SK-N-SH (cell line): ENCODE measurements around the gene KLHDC9. TPM values are rescaled to one million over a fixed set of nuclear protein-coding genes. Genes with fewer than 3 reads are reported as not detected.

Source experiments
- CTCF ChIA-PET: fragments of 300-600, 350-600 bp; formaldehyde crosslinking; extraction: SDS; loops from one replicate; lab custom pipeline; 2021; lab: Yijun Ruan, JAX
- POLR2A ChIA-PET: fragments of 350-600 bp; sonication (Branson Sonifier 250); formaldehyde crosslinking; extraction: SDS; loops from one replicate; lab custom pipeline; 2020; ENCODE audit warnings: antibody characterized with exemption, inconsistent platforms; lab: Yijun Ruan, JAX
- DNase-seq: peaks from one replicate; pipeline ENCODE4 v3.0.0; 2012
- H2AFZ ChIP-seq: fragments of 200-600 bp; sonication (generic); 2 replicates; pipeline ENCODE4 v1.8.1; 2016; ENCODE audit warnings: antibody characterized with exemption, mild to moderate bottlenecking, low read depth
- H3F3A ChIP-seq: fragments of 200-600 bp; sonication (generic); replicated peaks from 2 replicates; pipeline ENCODE3; 2016; ENCODE audit warnings: antibody characterized with exemption, mild to moderate bottlenecking; ENCODE audit not compliant: insufficient read depth
- H3K27ac ChIP-seq, 2 experiments: fragments of 200-500 bp in 1 of 2; fragments of 200-600 bp in 1 of 2; sonication (Bioruptor generic) in 1 of 2; sonication (generic), shearing (Covaris generic) in 1 of 2; 2 replicates each; pipeline versions ENCODE4 v1.5.1 to v1.6.1; 2014 to 2016; ENCODE audit warnings: low read depth in 2 of 2, inconsistent platforms in 1 of 2, low read length in 1 of 2, mild to moderate bottlenecking in 1 of 2, mixed read lengths in 1 of 2
- H3K27me3 ChIP-seq: fragments of 200-600 bp; sonication (generic), shearing (Covaris generic); 2 replicates; pipeline ENCODE4 v1.6.1; 2016; ENCODE audit warnings: mixed run types; ENCODE audit not compliant: insufficient read depth
- H3K36me3 ChIP-seq, 2 experiments: fragments of 200-500 bp in 1 of 2; fragments of 200-600 bp in 1 of 2; sonication (Bioruptor generic) in 1 of 2; sonication (generic) in 1 of 2; replicated peaks in 1 of 2; 2 replicates each; pipeline versions ENCODE3 to v1.5.1; 2014 to 2016; ENCODE audit warnings: low read length in 1 of 2, mild to moderate bottlenecking in 1 of 2; ENCODE audit not compliant: insufficient read depth in 2 of 2, control insufficient read depth in 1 of 2
- H3K4me1 ChIP-seq, 2 experiments: fragments of 200-500 bp in 1 of 2; fragments of 200-600 bp in 1 of 2; sonication (Bioruptor generic) in 1 of 2; sonication (generic), shearing (Covaris generic) in 1 of 2; 2 replicates each; pipeline versions ENCODE4 v1.5.1 to v1.6.1; 2014 to 2016; ENCODE audit warnings: low read depth in 1 of 2, low read length in 1 of 2, mixed run types in 1 of 2; ENCODE audit not compliant: insufficient read depth in 2 of 2, control insufficient read depth in 1 of 2
- H3K4me2 ChIP-seq: fragments of 200-600 bp; sonication (generic), shearing (Covaris generic); 2 replicates; pipeline ENCODE4 v1.6.1; 2017; ENCODE audit warnings: mixed run types
- H3K4me3 ChIP-seq, 2 experiments: fragments of 200-500 bp in 1 of 2; fragments of 200-600 bp in 1 of 2; sonication (Bioruptor generic) in 1 of 2; sonication (generic), shearing (Covaris generic) in 1 of 2; 2 replicates each; pipeline versions ENCODE4 v1.5.1 to v1.8.1; 2014 to 2016; ENCODE audit warnings: low read depth in 2 of 2, inconsistent platforms in 1 of 2, low read length in 1 of 2, mild to moderate bottlenecking in 1 of 2, mixed read lengths in 1 of 2, moderate library complexity in 1 of 2
- H3K79me2 ChIP-seq: fragments of 200-600 bp; sonication (generic); 2 replicates; pipeline ENCODE4 v1.8.1; 2017; ENCODE audit warnings: mild to moderate bottlenecking; ENCODE audit not compliant: insufficient read depth
- H3K9ac ChIP-seq: fragments of 200-600 bp; sonication (generic); 2 replicates; pipeline ENCODE4 v1.6.1; 2017; ENCODE audit warnings: mixed run types
- H3K9me2 ChIP-seq: fragments of 200-600 bp; sonication (generic); 2 replicates; pipeline ENCODE4 v1.6.1; 2017; ENCODE audit warnings: mixed run types
- H3K9me3 ChIP-seq: fragments of 200-600 bp; sonication (generic); 2 replicates; pipeline ENCODE4 v1.6.1; 2017; ENCODE audit warnings: mixed run types, mild to moderate bottlenecking, moderate library complexity
- H4K20me1 ChIP-seq: fragments of 200-600 bp; sonication (generic); 2 replicates; pipeline ENCODE4 v1.6.1; 2017; ENCODE audit warnings: mild to moderate bottlenecking, mixed run types; ENCODE audit not compliant: insufficient read depth
- CTCF ChIP-seq: fragments of 200-600 bp; sonication (generic); IDR thresholded peaks from 2 replicates; pipeline ENCODE4 v1.6.1; 2017; ENCODE audit warnings: antibody characterized with exemption, mild to moderate bottlenecking, moderate library complexity
- EZH2phosphoT487 ChIP-seq: fragments of 200-600 bp; sonication (generic); IDR thresholded peaks from 2 replicates; pipeline ENCODE4 v1.6.1; 2017; ENCODE audit warnings: low read depth, mixed run types, mild to moderate bottlenecking, antibody characterized with exemption, moderate library complexity, borderline replicate concordance
- FOSL2 ChIP-seq: IDR thresholded peaks from 2 replicates; pipeline ENCODE4 v1.4.0; 2012; ENCODE audit warnings: low read depth, mild to moderate bottlenecking, moderate library complexity, borderline replicate concordance
- MAX ChIP-seq: IDR thresholded peaks from 2 replicates; pipeline ENCODE4 v1.4.0; 2012; ENCODE audit warnings: low read depth
- NRF1 ChIP-seq: IDR thresholded peaks from 2 replicates; pipeline ENCODE4 v1.6.1; 2012; ENCODE audit warnings: low read depth, mild to moderate bottlenecking, low read length
- REST ChIP-seq: IDR thresholded peaks from 2 replicates; pipeline ENCODE4 v1.6.1; 2012; ENCODE audit warnings: mild to moderate bottlenecking, low read depth, low read length, moderate library complexity
- RFX5 ChIP-seq: IDR thresholded peaks from 2 replicates; pipeline ENCODE4 v1.6.1; 2012; ENCODE audit warnings: mild to moderate bottlenecking, improper control_type of control experiment, low read length
- SIN3A ChIP-seq: IDR thresholded peaks from 2 replicates; pipeline ENCODE4 v1.6.1; 2012; ENCODE audit warnings: low read depth, mild to moderate bottlenecking, low read length, moderate library complexity, borderline replicate concordance
- SMC3 ChIP-seq: IDR thresholded peaks from 2 replicates; pipeline ENCODE4 v1.6.1; 2012; ENCODE audit warnings: low read depth, low read length, improper control_type of control experiment
- TAF1 ChIP-seq: IDR thresholded peaks from 2 replicates; pipeline ENCODE4 v1.6.1; 2012; ENCODE audit warnings: low read depth, mild to moderate bottlenecking, low read length, moderate library complexity, borderline replicate concordance
- TCF12 ChIP-seq: IDR thresholded peaks from 2 replicates; pipeline ENCODE4 v1.4.0; 2012
- WGBS: methylation state at CpG from one replicate; pipeline ENCODE4 v1.1.6; 2017; ENCODE audit warnings: low lambda C conversion rate; 5-methylcytosine and 5-hydroxymethylcytosine counted together
- polyA plus RNA-seq, 3 experiments: library from polyadenylated mRNA; depleted of rRNA; stranded (reverse); fragments of >200 nt; gene quantifications; 2 replicates each; pipeline ENCODE4 v1.2.3, GENCODE V29; 2012

KLHDC9 gene
- polyA plus RNA-seq, 1 of the 3 experiments (the other 2 are of a cell fraction), result 4.7 TPM

- H3K36me3 ChIP-seq, result no peaks in the 10 kb centered on the region
- ChIA-PET CTCF (interaction anchor here (0.7 to 22.7 kb wide), 3 partner anchors 11 to 14 kb away, joined by 3 to 198 read pairs (median 3); partner anchors contain the start of gene KLHDC9), POLR2A (no interaction called here)
- H3K4me2 ChIP-seq, result peak overlapping the region; percentile 19; the same call in 1 of the 2 replicates
- no peak overlapping the region for H3K4me3 ChIP-seq
- no peak overlapping the region for H3K27ac ChIP-seq
- no peak for DNase-seq
- H3K79me2 ChIP-seq, result no peaks in the 10 kb centered on the region
- H3K27me3 ChIP-seq, result no peaks in the 10 kb centered on the region
- no peaks in the 10 kb centered on the region for H3F3A ChIP-seq
- H3K9me3 ChIP-seq, result no peaks in the 10 kb centered on the region
- H3K9ac ChIP-seq, result no peak overlapping the region
- H2AFZ ChIP-seq, result 0 out of 2 replicates have a peak overlapping the region, but pooled peaks have one; percentile 47
- no peaks in the 10 kb centered on the region for H4K20me1 ChIP-seq
- TF ChIP-seq RFX5, result no peak
- no peak for TF ChIP-seq NRF1
- no peak for TF ChIP-seq TCF12
- H3K4me1 ChIP-seq, result peaks cover 8 to 13% of the 10 kb centered on the region in 2 experiments; a peak in 2 of 4 replicates
- no peaks in the 10 kb centered on the region for H3K9me2 ChIP-seq
- 54% methylated on average over 2 of the region's 2 CpGs for WGBS
Measured at GRCh38 chr1:161085165-161085564, 13.0 kb upstream of the KLHDC9 start.

- no peak for TF ChIP-seq TCF12
- no peak for TF ChIP-seq SMC3
- TF ChIP-seq FOSL2, result no peak
- no peak for TF ChIP-seq SIN3A
- TF ChIP-seq TAF1, result no peak
- TF ChIP-seq MAX, result no peak
- TF ChIP-seq EZH2phosphoT487, result no peak
- TF ChIP-seq CTCF, result no peak
- no peak for TF ChIP-seq REST
- CTCF ChIA-PET, result interaction anchor here (1.1 to 22.7 kb wide), 2 partner anchors 10 to 116 kb away, joined by 3 to 198 read pairs; partner anchors contain the start of genes KLHDC9 and NDUFS2
- no peak overlapping the region for H3K4me2 ChIP-seq
- H3K9ac ChIP-seq, result no peak overlapping the region
- no peaks in the 10 kb centered on the region for H4K20me1 ChIP-seq
- no peak overlapping the region for H3K27ac ChIP-seq
- H3K9me3 ChIP-seq, result no peaks in the 10 kb centered on the region
- no peak for DNase-seq
- H3F3A ChIP-seq, result no peaks in the 10 kb centered on the region
- H3K4me1 ChIP-seq, result peaks cover 8 to 13% of the 10 kb centered on the region in 2 experiments; a peak in 2 of 4 replicates
- 72% methylated on average over 4 of the region's 4 CpGs for WGBS
- H3K79me2 ChIP-seq, result no peaks in the 10 kb centered on the region
- H3K36me3 ChIP-seq, result no peaks in the 10 kb centered on the region
- POLR2A ChIA-PET, result no interaction called here
- H3K9me2 ChIP-seq, result no peaks in the 10 kb centered on the region
- H3K27me3 ChIP-seq, result no peaks in the 10 kb centered on the region
- H3K4me3 ChIP-seq, result no peak overlapping the region
- H2AFZ ChIP-seq, result no peak overlapping the region
Measured at GRCh38 chr1:161086457-161086856, 11.7 kb upstream of the KLHDC9 start.
